Loucy (cell line): ENCODE measurements around the gene ZFYVE28.

Source experiments
- EZH2phosphoT487 ChIP-seq: fragments of 200-600 bp; IDR thresholded peaks from 2 replicates; pipeline ENCODE4 v1.6.1; 2018; ENCODE audit warnings: antibody characterized with exemption, mild to moderate bottlenecking, moderate library complexity, borderline replicate concordance
- TF ChIP-seq, protein P1 (sequence below): fragments of 200-600 bp; sonication (generic); conservative IDR thresholded peaks from 2 replicates; pipeline ENCODE4 v1.5.1; 2014; ENCODE audit warnings: mild to moderate bottlenecking, antibody characterized with exemption, low read length

DNA sequence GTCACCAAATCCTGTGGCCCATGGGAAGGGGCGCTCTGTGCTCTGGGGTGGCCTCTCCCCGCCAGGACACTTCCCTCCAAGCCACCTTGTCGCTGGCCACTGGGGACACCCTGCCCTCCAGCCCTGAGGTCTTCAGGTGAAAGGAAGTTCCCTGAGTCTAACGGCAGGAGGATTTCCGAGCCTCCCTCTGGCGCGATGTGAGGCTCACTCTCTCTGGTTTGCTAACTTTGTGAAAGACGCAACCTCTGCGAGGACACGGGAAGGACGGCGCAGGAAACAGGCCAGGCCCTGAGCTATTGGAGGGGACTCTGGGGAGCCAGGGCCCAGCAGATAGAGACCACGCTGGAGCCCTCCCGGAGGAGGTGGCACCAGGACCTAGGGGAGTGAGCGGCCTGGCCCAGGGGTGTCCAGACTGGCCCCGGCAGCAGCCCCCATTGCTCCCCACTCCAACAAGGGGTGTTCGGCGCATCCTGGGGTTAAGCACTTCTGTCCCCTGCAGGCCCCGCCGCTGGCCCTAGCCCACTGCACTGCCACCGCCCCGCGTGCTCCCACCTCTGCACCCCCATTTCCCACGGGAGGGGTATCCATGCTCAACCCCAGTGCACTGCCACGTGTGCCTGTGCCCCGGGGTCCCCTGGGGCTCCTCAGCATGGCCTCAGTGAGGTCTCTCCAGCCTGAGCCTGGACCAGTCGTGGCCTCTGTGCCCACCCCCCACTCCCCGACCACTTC, 84.4 kb downstream of the ZFYVE28 start:
- TF ChIP-seq, protein P1, sequence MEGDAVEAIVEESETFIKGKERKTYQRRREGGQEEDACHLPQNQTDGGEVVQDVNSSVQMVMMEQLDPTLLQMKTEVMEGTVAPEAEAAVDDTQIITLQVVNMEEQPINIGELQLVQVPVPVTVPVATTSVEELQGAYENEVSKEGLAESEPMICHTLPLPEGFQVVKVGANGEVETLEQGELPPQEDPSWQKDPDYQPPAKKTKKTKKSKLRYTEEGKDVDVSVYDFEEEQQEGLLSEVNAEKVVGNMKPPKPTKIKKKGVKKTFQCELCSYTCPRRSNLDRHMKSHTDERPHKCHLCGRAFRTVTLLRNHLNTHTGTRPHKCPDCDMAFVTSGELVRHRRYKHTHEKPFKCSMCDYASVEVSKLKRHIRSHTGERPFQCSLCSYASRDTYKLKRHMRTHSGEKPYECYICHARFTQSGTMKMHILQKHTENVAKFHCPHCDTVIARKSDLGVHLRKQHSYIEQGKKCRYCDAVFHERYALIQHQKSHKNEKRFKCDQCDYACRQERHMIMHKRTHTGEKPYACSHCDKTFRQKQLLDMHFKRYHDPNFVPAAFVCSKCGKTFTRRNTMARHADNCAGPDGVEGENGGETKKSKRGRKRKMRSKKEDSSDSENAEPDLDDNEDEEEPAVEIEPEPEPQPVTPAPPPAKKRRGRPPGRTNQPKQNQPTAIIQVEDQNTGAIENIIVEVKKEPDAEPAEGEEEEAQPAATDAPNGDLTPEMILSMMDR: no peak
- no peak for TF ChIP-seq EZH2phosphoT487
